Measurements from ENCODE around the gene PHACTR3. TPM values are rescaled to one million over a fixed set of nuclear protein-coding genes. Genes with fewer than 3 reads are reported as not detected.
"Not testable (repeated sequence)": the region's sequence is repeated elsewhere in the genome, so short reads cannot be mapped to it uniquely, and the experiment has no call there.

The PHACTR3 gene
- 1.1 TPM for polyA plus RNA-seq (2013, experiment 1 of 2)
- 2.1 TPM for polyA plus RNA-seq (2013, experiment 2 of 2)

DNA sequence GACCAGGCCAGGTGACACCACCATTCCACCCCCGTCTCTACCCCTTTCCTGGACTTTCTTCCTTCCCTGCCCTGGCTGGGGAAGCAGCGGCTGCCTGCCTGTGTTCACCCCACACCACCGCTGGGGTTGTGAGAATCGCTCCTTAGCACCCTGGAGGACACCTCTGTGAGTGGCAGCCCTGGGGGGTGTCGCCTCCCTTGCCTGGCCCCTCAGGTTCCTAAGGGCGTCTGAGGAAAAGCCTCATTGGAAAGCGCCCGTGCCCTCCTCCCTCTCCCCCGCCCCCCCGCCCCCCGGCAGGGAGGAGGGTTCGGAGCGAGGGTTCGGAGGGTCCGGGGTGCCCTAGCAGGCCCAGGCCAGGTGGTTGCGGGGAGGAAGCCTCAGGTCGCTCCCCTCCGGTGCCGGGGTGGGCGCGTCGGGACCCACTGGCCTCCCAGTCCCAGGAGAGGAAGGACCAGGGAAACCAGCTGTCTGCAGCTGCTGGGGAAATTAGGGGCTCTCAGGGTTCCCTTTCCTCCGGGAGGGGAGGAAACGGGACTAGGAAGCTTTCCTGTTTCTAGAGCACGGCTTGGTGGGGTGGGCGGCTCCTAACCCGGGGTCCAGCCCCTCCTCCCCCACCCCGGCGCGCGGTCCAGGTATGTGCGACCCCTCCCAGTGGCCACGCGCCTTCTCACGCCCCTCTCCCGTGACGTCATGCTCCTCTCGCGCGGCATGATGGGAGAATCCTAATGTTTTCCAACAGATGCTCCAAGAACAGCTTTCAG, at the start of gene PHACTR3:
Gene PHACTR3, plus strand, starts transcription at position 760 of the 761 bp plus-strand sequence. CDS start 475 bp downstream, outside the sequence.
- H3K4me3 ChIP-seq (ENCODE audit: low read length) = peak within 1 kb of the TSS; percentile 37
- H3K9ac ChIP-seq (ENCODE audit: low read depth, low read length) = peak within 1 kb of the TSS; percentile 47; the same call in 1 of the 2 replicates
- no peaks in the 10 kb centered on the region for H3K4me1 ChIP-seq (ENCODE audit: insufficient read depth, low read length)
- no peaks in the 10 kb centered on the region for H3K36me3 ChIP-seq (ENCODE audit: insufficient read depth, low read length)
- WGBS = 47% methylated on average over 38 of the region's 40 CpGs
- H3K9me3 ChIP-seq (ENCODE audit: insufficient read depth, low read depth, low read length) = no peaks in the 10 kb centered on the region
- H3K27ac ChIP-seq (ENCODE audit: low read depth, low read length) = no peak within 1 kb of the TSS
- peaks cover 94% of the 10 kb centered on the region for H3K27me3 ChIP-seq (ENCODE audit: insufficient read depth, low read length)

GRCh38 chr20:59557733-59558529, 46.4 kb upstream of the PHACTR3 start:
- H3K4me1 ChIP-seq (ENCODE audit: insufficient read depth, low read length) = not testable (repeated sequence)
- 88% methylated on average over 26 of the region's 26 CpGs for WGBS

DNA sequence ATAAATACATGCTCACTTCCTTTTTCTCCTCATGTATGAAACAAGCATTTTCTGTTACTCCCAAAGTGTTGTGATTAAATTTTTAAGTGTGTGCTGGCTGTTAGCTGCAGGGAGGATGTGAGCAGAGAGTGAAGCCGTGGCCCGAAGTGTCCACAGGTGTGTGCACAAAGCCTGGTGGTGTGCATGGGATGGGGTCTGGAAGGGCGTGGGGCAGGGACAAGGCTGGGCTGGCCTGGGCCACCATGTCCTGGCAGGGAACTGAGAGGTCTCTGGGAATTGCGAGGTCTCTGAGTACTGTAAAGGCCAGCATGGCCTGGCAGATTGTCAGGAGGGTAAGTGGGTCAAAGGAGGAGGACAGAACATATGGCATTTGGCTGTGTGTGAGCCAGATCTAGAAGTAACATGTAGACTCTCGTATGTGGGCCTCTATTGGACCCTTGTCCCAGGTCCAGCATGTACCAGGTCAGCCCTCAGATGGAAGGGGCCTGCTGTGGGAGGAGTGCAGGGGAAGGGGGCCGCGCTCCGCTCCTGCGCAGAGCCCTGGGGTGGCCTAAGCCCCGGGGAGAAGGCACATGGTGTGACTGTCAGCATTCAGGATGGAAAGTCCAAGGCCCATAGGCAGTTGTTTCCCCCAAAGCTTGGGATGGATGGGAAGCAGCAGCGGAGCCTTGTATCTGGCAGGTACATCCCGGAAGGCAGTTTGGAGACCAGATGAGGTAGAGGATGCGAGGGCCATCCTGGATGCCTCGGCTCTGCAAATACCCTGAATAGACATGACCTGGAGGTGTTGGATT, 45.1 kb upstream of the PHACTR3 start:
- Histone ChIP-seq H3K4me3 (ENCODE audit: low read length) (no peak overlapping the region), H3K27me3 (ENCODE audit: insufficient read depth, low read length) (peaks cover 6% of the 10 kb centered on the region; the same call in 1 of the 2 replicates), H3K9ac (ENCODE audit: low read depth, low read length) (no peak overlapping the region), H3K36me3 (ENCODE audit: insufficient read depth, low read length) (no peaks in the 10 kb centered on the region), H3K27ac (ENCODE audit: low read depth, low read length) (no peak overlapping the region), H3K4me1 (ENCODE audit: insufficient read depth, low read length) (no peaks in the 10 kb centered on the region), H3K9me3 (ENCODE audit: insufficient read depth, low read depth, low read length) (no peaks in the 10 kb centered on the region)
- 85% methylated on average over 14 of the region's 14 CpGs for WGBS

More at GRCh38 chr20:59557733-59558529, 46.4 kb upstream of the PHACTR3 start:
- H3K4me3 ChIP-seq (ENCODE audit: low read length); H3K27me3 ChIP-seq (ENCODE audit: insufficient read depth, low read length); H3K9me3 ChIP-seq (ENCODE audit: insufficient read depth, low read depth, low read length); H3K27ac ChIP-seq (ENCODE audit: low read depth, low read length); H3K9ac ChIP-seq (ENCODE audit: low read depth, low read length); H3K36me3 ChIP-seq (ENCODE audit: insufficient read depth, low read length): not testable (repeated sequence)

DNA sequence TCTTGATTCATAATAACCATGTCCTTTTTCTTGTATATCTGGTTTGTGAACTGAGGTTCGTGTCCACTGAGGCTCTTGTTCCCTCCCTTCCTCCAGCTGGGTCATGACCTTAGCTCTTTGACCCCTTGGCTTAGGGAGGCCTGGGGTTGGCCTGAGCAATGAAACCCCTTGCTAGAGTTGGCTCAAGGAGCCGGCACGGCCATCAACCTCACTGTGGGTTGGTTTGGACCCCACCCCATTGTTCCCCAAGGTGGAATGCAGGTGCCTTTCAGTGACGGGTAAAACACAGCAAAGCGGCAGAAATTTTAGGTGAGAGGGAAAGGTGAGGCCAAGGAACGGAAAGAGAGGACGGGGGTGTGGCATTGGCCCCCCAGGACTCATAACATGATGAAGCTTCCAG, 44.5 kb upstream of the PHACTR3 start:
- Histone ChIP-seq H3K4me1 (ENCODE audit: insufficient read depth, low read length) (no peaks in the 10 kb centered on the region), H3K9ac (ENCODE audit: low read depth, low read length) (no peak overlapping the region), H3K27me3 (ENCODE audit: insufficient read depth, low read length) (peaks cover 11% of the 10 kb centered on the region), H3K36me3 (ENCODE audit: insufficient read depth, low read length) (no peaks in the 10 kb centered on the region), H3K9me3 (ENCODE audit: insufficient read depth, low read depth, low read length) (no peaks in the 10 kb centered on the region), H3K27ac (ENCODE audit: low read depth, low read length) (no peak overlapping the region), H3K4me3 (ENCODE audit: low read length) (no peak overlapping the region)
- WGBS = 94% methylated on average over 7 of the region's 7 CpGs

DNA sequence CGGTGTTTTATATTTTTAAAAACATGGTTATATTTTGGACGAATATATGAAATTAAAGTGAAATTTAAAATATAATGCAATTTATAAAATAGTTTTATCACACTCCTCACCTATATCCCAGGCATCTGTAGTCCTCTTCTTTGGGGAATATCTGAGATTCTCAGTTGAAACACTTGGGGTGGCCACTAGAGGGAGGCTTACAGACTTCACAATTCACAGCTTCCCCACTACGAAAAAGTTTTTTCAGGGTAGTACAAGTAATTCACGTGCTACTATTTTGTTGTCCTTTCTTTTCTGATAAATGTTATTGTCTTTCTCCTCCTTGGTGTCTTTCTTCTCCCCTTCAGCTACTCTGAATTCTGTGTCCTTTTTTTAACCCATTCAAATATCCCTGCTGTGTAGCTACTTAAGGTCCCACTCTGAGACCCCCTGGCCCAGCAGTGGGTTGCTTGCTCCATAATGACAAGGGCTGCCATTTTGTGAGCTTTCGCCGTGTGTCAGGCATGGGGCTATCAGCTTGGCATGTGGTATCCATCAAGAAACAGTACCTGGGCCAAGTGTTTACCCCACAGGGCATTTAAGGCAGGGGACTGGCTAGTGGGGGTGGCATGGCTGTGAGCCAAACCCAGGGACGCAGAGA, 43.6 kb upstream of the PHACTR3 start:
- Histone ChIP-seq H3K9ac (ENCODE audit: low read depth, low read length) (no peak overlapping the region), H3K27me3 (ENCODE audit: insufficient read depth, low read length) (peaks cover 14% of the 10 kb centered on the region), H3K9me3 (ENCODE audit: insufficient read depth, low read depth, low read length) (no peaks in the 10 kb centered on the region), H3K27ac (ENCODE audit: low read depth, low read length) (no peak overlapping the region), H3K36me3 (ENCODE audit: insufficient read depth, low read length) (no peaks in the 10 kb centered on the region), H3K4me3 (ENCODE audit: low read length) (no peak overlapping the region), H3K4me1 (ENCODE audit: insufficient read depth, low read length) (no peaks in the 10 kb centered on the region)
- 78% methylated on average over 6 of the region's 7 CpGs for WGBS

GRCh38 chr20:59561228-59561605, 43.1 kb upstream of the PHACTR3 start:
- no peaks in the 10 kb centered on the region for H3K36me3 ChIP-seq (ENCODE audit: insufficient read depth, low read length)
- WGBS = 85% methylated on average over 4 of the region's 4 CpGs
- H3K27me3 ChIP-seq (ENCODE audit: insufficient read depth, low read length) = peaks cover 14% of the 10 kb centered on the region

DNA sequence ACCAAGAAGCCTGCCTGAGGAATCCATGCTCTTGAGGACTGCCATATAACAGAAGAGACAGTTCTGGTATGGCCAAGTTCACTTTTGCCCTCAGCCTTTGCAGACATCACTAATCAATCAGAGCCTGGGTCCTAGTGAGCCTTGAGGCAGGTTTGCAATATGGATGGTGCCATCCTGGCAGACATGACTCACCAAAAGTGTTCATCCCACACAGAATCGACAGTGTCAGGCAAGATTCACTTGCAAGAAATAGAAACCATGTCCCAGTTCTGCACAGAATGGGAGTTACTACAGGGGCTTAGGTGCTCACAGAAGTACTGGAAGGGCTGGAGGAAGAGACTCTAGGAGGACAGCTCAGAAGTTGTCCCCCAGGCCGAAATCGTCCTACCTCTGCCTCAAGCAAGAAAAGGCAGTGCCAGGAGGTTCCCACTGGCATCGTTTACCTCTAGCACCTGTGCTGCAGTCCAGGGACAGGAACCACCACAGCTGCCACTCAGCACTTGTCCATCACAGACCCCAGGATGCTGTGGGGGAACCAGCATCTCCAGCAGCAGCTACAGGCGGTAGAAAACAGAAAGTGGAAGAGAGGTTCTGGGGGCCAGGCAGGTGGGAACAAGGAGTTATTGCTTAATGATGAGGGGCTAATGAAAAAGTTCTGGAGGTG, 42.6 kb upstream of the PHACTR3 start:
- Histone ChIP-seq H3K36me3 (ENCODE audit: insufficient read depth, low read length) (no peaks in the 10 kb centered on the region), H3K27ac (ENCODE audit: low read depth, low read length) (no peak overlapping the region), H3K9ac (ENCODE audit: low read depth, low read length) (no peak overlapping the region), H3K4me3 (ENCODE audit: low read length) (no peak overlapping the region), H3K9me3 (ENCODE audit: insufficient read depth, low read depth, low read length) (no peaks in the 10 kb centered on the region), H3K27me3 (ENCODE audit: insufficient read depth, low read length) (peaks cover 14% of the 10 kb centered on the region), H3K4me1 (ENCODE audit: insufficient read depth, low read length) (no peaks in the 10 kb centered on the region)
- 88% methylated on average over 5 of the region's 5 CpGs for WGBS

More at GRCh38 chr20:59561228-59561605, 43.1 kb upstream of the PHACTR3 start:
- Histone ChIP-seq H3K9ac (ENCODE audit: low read depth, low read length) (no peak overlapping the region), H3K4me1 (ENCODE audit: insufficient read depth, low read length) (no peaks in the 10 kb centered on the region), H3K9me3 (ENCODE audit: insufficient read depth, low read depth, low read length) (no peaks in the 10 kb centered on the region), H3K4me3 (ENCODE audit: low read length) (no peak overlapping the region), H3K27ac (ENCODE audit: low read depth, low read length) (no peak overlapping the region)

- 89% methylated on average over 12 of the region's 12 CpGs for WGBS
- H3K9ac ChIP-seq (ENCODE audit: low read depth, low read length) = no peak overlapping the region
- peaks cover 22% of the 10 kb centered on the region for H3K27me3 ChIP-seq (ENCODE audit: insufficient read depth, low read length)
Observed at GRCh38 chr20:59564171-59564570, 40.2 kb upstream of the PHACTR3 start.

GRCh38 chr20:59564943-59565342, 39.4 kb upstream of the PHACTR3 start:
- Histone ChIP-seq H3K4me1 (ENCODE audit: insufficient read depth, low read length) (no peaks in the 10 kb centered on the region), H3K36me3 (ENCODE audit: insufficient read depth, low read length) (no peaks in the 10 kb centered on the region), H3K27me3 (ENCODE audit: insufficient read depth, low read length) (peaks cover 27% of the 10 kb centered on the region), H3K27ac (ENCODE audit: low read depth, low read length) (no peak overlapping the region), H3K9me3 (ENCODE audit: insufficient read depth, low read depth, low read length) (no peaks in the 10 kb centered on the region), H3K9ac (ENCODE audit: low read depth, low read length) (no peak overlapping the region), H3K4me3 (ENCODE audit: low read length) (no peak overlapping the region)
- WGBS = 81% methylated on average over 1 of the region's 1 CpG

More at GRCh38 chr20:59564171-59564570, 40.2 kb upstream of the PHACTR3 start:
- Histone ChIP-seq H3K36me3 (ENCODE audit: insufficient read depth, low read length) (no peaks in the 10 kb centered on the region), H3K9me3 (ENCODE audit: insufficient read depth, low read depth, low read length) (no peaks in the 10 kb centered on the region), H3K4me3 (ENCODE audit: low read length) (no peak overlapping the region), H3K4me1 (ENCODE audit: insufficient read depth, low read length) (no peaks in the 10 kb centered on the region), H3K27ac (ENCODE audit: low read depth, low read length) (no peak overlapping the region)

DNA sequence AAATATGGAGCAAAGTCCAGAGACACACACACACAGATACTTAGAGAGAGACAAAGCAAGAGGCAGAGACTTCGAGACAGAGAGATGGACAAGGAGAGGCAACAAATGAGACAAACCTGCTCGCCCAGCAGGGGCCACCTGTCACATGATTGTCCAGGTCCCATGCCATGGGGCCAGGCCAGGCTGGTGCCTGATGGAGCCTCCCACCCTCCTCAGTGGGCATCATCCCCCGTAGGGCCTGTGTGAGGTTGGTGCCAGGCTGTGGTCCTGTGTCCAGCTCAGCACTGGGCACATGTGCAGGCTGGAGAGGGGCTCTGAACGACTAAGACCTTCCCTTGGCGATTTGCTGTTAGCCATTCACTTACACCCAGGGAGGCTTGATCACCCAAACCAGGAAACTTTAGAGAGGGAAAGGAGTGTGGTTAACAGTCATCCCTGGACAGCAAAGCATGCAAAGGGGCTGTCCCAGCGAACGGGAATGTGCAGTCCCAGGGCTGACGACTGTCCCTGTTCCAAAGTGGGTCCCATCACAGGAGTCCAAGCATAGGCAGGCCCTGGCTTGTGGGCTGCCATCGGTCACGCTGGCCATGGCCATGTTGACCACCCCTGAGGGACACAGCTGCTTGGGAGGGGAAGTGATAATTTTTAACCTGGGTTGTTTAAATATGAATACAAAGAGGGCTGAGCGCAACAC, 38.4 kb upstream of the PHACTR3 start:
- no peaks in the 10 kb centered on the region for H3K36me3 ChIP-seq (ENCODE audit: insufficient read depth, low read length)
- no peak overlapping the region for H3K9ac ChIP-seq (ENCODE audit: low read depth, low read length)
- no peak overlapping the region for H3K4me3 ChIP-seq (ENCODE audit: low read length)
- 81% methylated on average over 11 of the region's 11 CpGs for WGBS
- H3K27me3 ChIP-seq (ENCODE audit: insufficient read depth, low read length) = peaks cover 30% of the 10 kb centered on the region
- H3K9me3 ChIP-seq (ENCODE audit: insufficient read depth, low read depth, low read length) = no peaks in the 10 kb centered on the region
- no peaks in the 10 kb centered on the region for H3K4me1 ChIP-seq (ENCODE audit: insufficient read depth, low read length)
- no peak overlapping the region for H3K27ac ChIP-seq (ENCODE audit: low read depth, low read length)
